Adrenal gland (tissue), 12 donors: ENCODE measurements around the gene RNF183. TPM values are rescaled to one million over a fixed set of nuclear protein-coding genes. Genes with fewer than 3 reads are reported as not detected.
"Not testable (repeated sequence)": the region's sequence is repeated elsewhere in the genome, so short reads cannot be mapped to it uniquely, and the experiment has no call there.

Experiments
- DNase-seq, 7 donors: peaks; one replicate each; pipeline ENCODE4 v3.0.0-alpha.2; 2019 to 2020
- H3K27ac ChIP-seq, 5 donors: fragments of 200-600 bp; sonication (generic) in 4 of 5; 1 replicate in 3 of 5; 2 replicates in 2 of 5; pipeline versions ENCODE4 v1.5.1 to v1.8.0; 2016 to 2020; ENCODE audit warnings: mild to moderate bottlenecking in 1 of 5
- H3K27me3 ChIP-seq: fragments of 200-600 bp; 2 replicates; pipeline ENCODE4 v1.8.0; 2021
- H3K36me3 ChIP-seq, 2 donors: fragments of 200-600 bp; replicated peaks in 1 of 2; 1 replicate in 1 of 2; 2 replicates in 1 of 2; pipeline versions ENCODE4 v1.5.1 to v1.8.0; 2018 to 2022
- H3K4me1 ChIP-seq, 2 donors: fragments of 200-600 bp; replicated peaks in 1 of 2; 1 replicate in 1 of 2; 2 replicates in 1 of 2; pipeline versions ENCODE4 v1.5.1 to v1.8.0; 2018 to 2021
- H3K4me3 ChIP-seq, 4 donors: fragments of 200-600 bp; sonication (generic) in 3 of 4; one replicate each; pipeline ENCODE4 v1.5.1; 2016 to 2018
- H3K9me3 ChIP-seq, 3 donors: fragments of 200-600 bp; sonication (generic) in 1 of 3; replicated peaks in 1 of 3; 1 replicate in 2 of 3; 2 replicates in 1 of 3; pipeline versions ENCODE4 v1.5.1 to v1.8.0; 2016 to 2021
- POLR2A ChIP-seq, 2 donors: fragments of 450-650 bp; IDR thresholded peaks; one replicate each; pipeline ENCODE4 v1.6.1; 2017; ENCODE audit warnings: antibody characterized with exemption in 2 of 2, mild to moderate bottlenecking in 2 of 2, moderate library complexity in 1 of 2
- WGBS, 4 donors: extraction: QIAGEN DNeasy Blood & Tissue Kit in 2 of 4; methylation state at CpG; one replicate each; pipeline versions ENCODE4 v1.1.5 to v1.1.7; 2013 to 2017; 5-methylcytosine and 5-hydroxymethylcytosine counted together
- intact Hi-C, 2 donors: fragments of 100-400 bp; cut with DNase I; formaldehyde crosslinking; loops; one replicate each; pipeline versions ENCODE4 v1.14.1 to v1.15.0; 2022 to 2023
- polyA plus RNA-seq, 3 donors: library from polyadenylated mRNA; stranded (reverse); fragments of 200-250 nt in 2 of 3; fragments of 350-450 nt in 1 of 3; fragmentation: Illumina TruSeq in 1 of 3; extraction: RNeasy Lipid Tissue Mini Kit (QIAGEN cat#74804) in 1 of 3; gene quantifications; one replicate each; pipeline ENCODE4 v1.2.3, GENCODE V29; 2013 to 2014
- total RNA-seq, 9 donors: library from RNA; depleted of rRNA in 4 of 9; stranded (reverse); fragments of >200 nt in 4 of 9; fragments of 120-200 nt in 1 of 9; fragmentation: NEBNext Ultra II Directional in 1 of 9; extraction: Animal tissue kit (Norgen Biotek cat#: 25700) in 1 of 9; gene quantifications; one replicate each; pipeline versions ENCODE4 v1.1.0 to v1.2.4, GENCODE V29; 2013 to 2023
- TF ChIP-seq, protein P1 (sequence below), 6 experiments: fragments of 450-650 bp in 4 of 6; fragments of 200-600 bp in 2 of 6; sonication (generic) in 1 of 6; IDR thresholded peaks; 1 replicate in 5 of 6; 2 replicates in 1 of 6; pipeline versions ENCODE4 v1.5.1 to v1.8.0; 2016 to 2021; ENCODE audit warnings: antibody characterized with exemption in 6 of 6, mild to moderate bottlenecking in 2 of 6, moderate library complexity in 1 of 6
- donor health status: healthy with polysubstance abuse.
- donor health status: Bipolar disorder and iron deficiency.
- donor health status: DM: yes; HTN: yes; CAD: no.
- donor health status: DM: no; HTN: no; CAD: no.
- donor health status: DM: no; HTN: no; CAD: no.
- donor health status: DM: yes; HTN: yes; CAD: no.

RNF183 gene
- total and polyA plus RNA-seq, 12 donors, result 0.11 to 0.48 (median 0.26) TPM; not detected in 8

DNA sequence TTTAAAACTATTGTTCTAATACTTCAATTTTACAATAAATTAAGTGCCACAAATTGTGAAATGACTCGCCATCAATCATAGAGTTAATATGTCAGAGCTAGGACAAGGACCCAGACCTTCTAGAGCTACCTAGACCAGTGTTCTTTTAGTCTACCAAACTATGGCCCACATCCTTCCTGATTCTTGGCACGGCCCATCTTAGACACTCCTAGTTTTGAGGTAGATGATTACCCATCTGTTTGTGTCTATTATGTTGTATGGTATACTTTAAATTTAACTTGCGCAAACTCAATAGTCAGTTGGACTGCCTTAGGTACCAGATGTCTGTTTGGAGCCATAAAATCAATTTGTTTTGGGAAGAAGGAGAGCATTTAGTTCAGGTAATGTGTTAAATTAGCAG is 45.3 kb downstream of the RNF183 start:
- peaks cover 0 to 5% of the 10 kb centered on the region in 2 donors for H3K4me1 ChIP-seq
- no peak overlapping the region for H3K4me3 ChIP-seq
- H3K9me3 ChIP-seq, result no peaks in the 10 kb centered on the region
- TF ChIP-seq, protein P1, sequence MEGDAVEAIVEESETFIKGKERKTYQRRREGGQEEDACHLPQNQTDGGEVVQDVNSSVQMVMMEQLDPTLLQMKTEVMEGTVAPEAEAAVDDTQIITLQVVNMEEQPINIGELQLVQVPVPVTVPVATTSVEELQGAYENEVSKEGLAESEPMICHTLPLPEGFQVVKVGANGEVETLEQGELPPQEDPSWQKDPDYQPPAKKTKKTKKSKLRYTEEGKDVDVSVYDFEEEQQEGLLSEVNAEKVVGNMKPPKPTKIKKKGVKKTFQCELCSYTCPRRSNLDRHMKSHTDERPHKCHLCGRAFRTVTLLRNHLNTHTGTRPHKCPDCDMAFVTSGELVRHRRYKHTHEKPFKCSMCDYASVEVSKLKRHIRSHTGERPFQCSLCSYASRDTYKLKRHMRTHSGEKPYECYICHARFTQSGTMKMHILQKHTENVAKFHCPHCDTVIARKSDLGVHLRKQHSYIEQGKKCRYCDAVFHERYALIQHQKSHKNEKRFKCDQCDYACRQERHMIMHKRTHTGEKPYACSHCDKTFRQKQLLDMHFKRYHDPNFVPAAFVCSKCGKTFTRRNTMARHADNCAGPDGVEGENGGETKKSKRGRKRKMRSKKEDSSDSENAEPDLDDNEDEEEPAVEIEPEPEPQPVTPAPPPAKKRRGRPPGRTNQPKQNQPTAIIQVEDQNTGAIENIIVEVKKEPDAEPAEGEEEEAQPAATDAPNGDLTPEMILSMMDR (IDR thresholded peaks at IDR 0.05), result no peak
- TF ChIP-seq POLR2A (IDR thresholded peaks at IDR 0.05), result no peak
- no peaks in the 10 kb centered on the region for H3K27me3 ChIP-seq
- H3K27ac ChIP-seq, result no peak overlapping the region
- intact Hi-C loops, result no loop called here
- WGBS, 4 donors, result 93 to 100% (median 94%) methylated on average over 3 of the region's 3 CpGs
- peaks cover 0 to 46% of the 10 kb centered on the region in 2 donors for H3K36me3 ChIP-seq
- DNase-seq, result no peak

- peaks cover 0 to 24% of the 10 kb centered on the region in 2 donors for H3K36me3 ChIP-seq
- DNase-seq, result no peak
- no peak overlapping the region for H3K4me3 ChIP-seq
- no peak for TF ChIP-seq POLR2A (IDR thresholded peaks at IDR 0.05)
- TF ChIP-seq, protein P1 (IDR thresholded peaks at IDR 0.05), result no peak
- H3K9me3 ChIP-seq, result no peaks in the 10 kb centered on the region
- no peak overlapping the region for H3K27ac ChIP-seq
- WGBS, 4 donors, result 72 to 82% (median 78%) methylated on average over 6 of the region's 6 CpGs
- H3K4me1 ChIP-seq, result peaks cover 0 to 5% of the 10 kb centered on the region in 2 donors
- intact Hi-C loops, result no loop called here
- H3K27me3 ChIP-seq, result no peaks in the 10 kb centered on the region
These were observed 47.7 kb downstream of the RNF183 start for GRCh38 chr9:113255438-113255837.

GRCh38 chr9:113254991-113255390 is 48.2 kb downstream of the RNF183 start:
- DNase-seq, result no peak
- Histone ChIP-seq H3K27me3 (no peaks in the 10 kb centered on the region), H3K36me3 (peaks cover 0 to 20% of the 10 kb centered on the region in 2 donors), H3K4me1 (peaks cover 0 to 5% of the 10 kb centered on the region in 2 donors), H3K27ac (no peak overlapping the region), H3K9me3 (no peaks in the 10 kb centered on the region), H3K4me3 (no peak overlapping the region)
- WGBS, 4 donors, result 90 to 96% (median 93%) methylated on average over 1 of the region's 1 CpG
- intact Hi-C loops, result no loop called here
- no peak for TF ChIP-seq POLR2A (IDR thresholded peaks at IDR 0.05)
- TF ChIP-seq, protein P1 (IDR thresholded peaks at IDR 0.05), result no peak

DNA sequence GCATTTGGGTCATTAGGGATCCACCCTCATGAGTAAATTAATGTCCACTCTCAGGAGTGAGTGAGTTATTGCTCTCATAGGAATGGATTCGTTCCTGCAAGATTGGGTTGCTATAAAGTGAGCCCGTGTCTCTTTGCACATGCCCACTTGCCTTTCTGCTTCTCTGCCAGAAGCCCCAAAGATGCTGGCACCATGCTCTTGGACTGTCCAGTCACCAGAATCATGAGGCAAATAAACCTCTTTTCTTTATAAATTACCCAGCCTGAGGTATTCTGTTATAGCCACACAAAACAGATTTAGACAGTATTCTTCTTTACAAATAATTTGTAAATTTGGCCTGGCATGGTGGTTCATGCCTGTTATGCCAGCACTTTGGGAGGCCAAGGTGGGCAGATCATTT is 52.4 kb downstream of the RNF183 start:
- 87 to 88% (median 87%) methylated on average over 2 of the region's 2 CpGs for WGBS, 4 donors

DNA sequence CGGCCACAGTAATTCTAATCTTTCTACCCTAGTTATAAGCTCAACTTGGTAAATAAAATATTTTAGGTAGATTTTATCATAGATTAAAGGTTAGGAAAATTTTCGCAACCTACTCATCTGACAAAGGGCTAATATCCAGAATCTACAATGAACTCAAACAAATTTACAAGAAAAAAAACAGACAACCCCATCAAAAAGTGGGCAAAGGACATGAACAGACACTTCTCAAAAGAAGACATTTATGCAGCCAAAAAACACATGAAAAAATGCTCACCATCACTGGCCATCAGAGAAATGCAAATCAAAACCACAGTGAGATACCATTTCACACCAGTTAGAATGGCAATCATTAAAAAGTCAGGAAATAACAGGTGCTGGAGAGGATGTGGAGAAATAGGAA is 53.5 kb downstream of the RNF183 start:
- H3K36me3 ChIP-seq, result not testable (repeated sequence)

More for the DNA sequence above, 52.4 kb downstream of the RNF183 start:
- Histone ChIP-seq H3K9me3 (no peaks in the 10 kb centered on the region), H3K27ac (no peak overlapping the region), H3K27me3 (no peaks in the 10 kb centered on the region), H3K36me3 (no peaks in the 10 kb centered on the region), H3K4me1 (no peaks in the 10 kb centered on the region), H3K4me3 (no peak overlapping the region)
- intact Hi-C loops, result no loop called here
- DNase-seq, result no peak
- TF ChIP-seq, protein P1 (IDR thresholded peaks at IDR 0.05), result no peak
- TF ChIP-seq POLR2A (IDR thresholded peaks at IDR 0.05), result no peak

More for the DNA sequence above, 53.5 kb downstream of the RNF183 start:
- H3K4me3 ChIP-seq, H3K4me1 ChIP-seq, DNase-seq, intact Hi-C loops, H3K27me3 ChIP-seq, H3K27ac ChIP-seq, H3K9me3 ChIP-seq: not testable (repeated sequence)
- 97 to 100% (median 98%) methylated on average over 2 of the region's 2 CpGs for WGBS, 4 donors
